GM19452 (cell line): ENCODE results near the gene TMX1.

Source experiments
- ATAC-seq: cut with Tn5 transposase; IDR thresholded peaks from one replicate; pipeline ENCODE4 v1.9.1; 2021; ENCODE audit not compliant: unreplicated experiment

TMX1 gene

DNA sequence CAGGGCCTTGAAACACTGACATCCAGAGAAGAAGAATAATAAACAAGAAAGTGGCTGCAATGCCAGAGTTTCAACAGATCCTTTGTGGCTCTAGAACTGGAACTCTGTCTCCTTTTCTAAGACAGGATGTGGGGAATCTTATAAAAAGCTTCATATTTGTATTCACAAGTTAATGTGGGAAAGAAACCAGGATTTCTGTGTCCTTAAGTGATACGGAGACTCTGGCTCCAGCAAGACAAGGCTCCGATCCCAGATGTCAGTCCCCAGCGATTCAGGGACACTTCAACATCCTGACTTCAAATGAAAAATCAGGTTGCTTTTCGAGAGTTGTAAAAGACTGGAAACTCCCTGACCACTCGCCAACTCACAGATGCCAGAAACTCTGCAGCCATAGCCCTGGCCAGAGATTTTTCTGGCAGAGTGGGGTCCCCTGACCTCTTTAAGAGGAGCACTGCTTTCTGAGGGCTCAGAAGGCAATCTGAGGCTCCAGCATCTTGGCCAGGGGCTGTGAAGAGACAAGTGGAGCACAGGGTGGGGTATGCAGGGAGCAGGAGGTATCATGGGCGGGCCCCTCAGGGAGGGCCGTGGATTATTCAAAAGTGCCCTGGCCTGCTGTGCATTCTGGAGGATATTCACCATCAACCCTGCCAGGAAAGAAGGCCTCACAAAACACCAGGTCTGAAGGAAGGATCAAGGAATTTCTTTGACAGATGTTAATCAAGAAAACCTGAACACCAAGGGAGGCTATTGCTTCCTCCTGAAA lies 53.3 kb downstream of the TMX1 start:
- ATAC-seq, result no peak

DNA sequence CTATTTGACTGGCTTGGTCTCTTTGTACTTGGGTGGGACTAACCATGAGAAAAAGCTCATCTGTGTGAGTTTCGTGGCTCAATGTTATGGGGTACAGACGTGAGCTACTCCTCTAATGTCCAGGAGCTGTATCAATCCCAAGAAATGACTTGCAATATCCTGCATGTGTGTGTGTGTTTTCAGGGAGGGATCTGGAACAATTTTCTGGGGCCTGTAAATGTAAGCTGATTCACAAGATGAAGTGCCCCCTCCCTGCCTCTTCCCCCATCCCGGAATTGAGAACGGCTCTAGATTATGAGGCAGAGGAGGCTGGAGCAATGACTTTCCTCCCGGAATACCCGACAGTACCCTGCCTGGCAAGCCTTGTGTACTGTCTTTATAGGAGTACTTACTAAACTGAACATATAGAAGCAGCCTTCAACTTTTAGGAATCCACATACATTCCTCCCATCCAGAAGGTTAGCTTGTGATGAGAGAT lies 53.9 kb downstream of the TMX1 start:
- ATAC-seq, result no peak

DNA sequence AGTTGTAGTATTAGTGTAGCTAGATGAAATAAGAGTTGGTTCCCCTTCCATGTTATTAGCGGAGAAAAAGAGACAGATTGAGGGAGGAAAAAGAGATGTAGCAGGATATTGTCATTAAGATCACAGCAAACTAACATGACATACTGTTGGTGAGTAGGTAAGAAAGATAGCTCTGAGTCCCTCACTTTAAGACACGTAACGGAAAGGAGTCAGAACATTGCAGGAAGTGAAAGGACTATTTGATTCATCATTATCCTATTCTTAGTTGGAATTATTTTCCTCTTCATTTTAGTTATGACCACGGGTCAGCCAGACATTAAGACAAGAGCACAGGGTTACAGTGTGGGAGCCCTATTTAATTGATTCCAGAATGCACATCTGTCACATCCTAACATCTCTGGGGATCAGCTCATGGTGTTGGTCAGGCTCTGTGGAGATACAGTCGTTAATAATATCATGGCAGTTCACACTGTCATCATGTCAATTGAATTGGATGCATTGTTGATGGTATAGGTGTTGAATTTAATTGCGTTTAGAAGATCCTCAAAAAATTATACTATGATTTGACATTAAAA lies 55.0 kb downstream of the TMX1 start:
- no peak for ATAC-seq

DNA sequence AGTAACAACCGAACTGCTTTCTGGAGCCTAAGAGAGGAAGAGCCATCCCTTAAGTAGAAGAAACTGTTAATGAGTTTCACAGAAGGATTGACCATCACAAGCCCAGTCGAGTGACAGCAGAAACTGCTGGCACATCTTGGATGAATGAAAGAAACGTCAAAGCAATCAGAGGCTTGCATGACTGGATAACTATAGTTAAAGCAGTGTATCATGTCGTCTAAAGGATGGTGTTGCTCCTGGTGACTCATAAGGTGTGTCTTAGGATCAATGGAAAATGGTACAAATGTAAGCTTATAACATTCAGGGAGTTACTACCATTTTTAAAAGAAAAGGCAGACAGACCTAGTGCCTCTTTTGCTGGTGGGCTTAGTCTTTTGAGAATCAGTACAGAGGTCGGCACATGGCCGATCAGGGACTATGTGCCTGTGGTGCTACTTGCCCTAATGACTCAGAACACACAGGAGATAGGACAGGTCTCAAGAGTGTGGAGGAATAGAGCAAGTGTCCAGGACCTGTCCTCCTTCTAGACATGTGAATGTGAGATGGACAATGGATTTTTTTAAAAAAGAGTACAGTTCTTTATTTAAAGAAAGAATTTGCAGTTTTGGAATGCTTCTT lies 55.7 kb downstream of the TMX1 start:
- ATAC-seq, result no peak

DNA sequence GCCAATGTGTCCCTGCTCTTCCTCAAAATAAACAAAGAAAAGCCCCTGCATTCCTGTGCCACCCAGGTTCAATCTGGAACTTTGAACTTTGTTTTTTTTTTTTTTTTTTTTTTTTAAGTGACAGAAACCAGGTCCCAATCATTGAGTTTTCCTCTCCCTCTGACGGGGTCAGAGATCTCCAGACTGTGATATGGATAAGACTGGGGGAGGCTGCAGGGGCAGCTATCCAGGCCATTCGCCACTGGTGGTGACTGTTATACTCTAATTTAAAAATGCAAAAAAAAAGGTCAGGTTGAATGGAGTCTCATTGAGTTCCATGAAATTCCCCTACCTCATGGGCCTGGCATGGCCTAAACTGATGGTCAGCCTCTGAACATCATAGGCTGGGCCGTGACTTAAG lies 57.0 kb downstream of the TMX1 start:
- no peak for ATAC-seq

DNA sequence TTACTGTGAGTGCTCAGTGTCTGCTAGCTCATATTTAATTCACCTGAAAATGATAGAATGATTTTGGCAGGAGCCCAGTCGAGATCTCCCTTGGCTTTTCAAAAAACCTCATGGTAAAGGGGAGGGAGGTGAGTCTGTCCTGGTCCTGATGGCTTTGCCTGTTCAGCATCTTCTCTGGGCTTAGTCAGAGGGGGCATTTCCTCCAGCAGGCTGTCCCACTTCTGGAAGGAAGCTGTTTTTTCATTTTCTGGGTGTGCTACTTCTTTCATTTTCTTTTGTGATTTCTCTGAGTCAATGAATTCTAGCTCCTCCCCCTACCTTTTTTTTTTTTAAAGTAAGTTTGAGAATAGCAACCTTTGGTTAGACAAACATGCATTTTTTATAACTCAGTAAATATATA lies 58.8 kb downstream of the TMX1 start:
- ATAC-seq, result no peak

DNA sequence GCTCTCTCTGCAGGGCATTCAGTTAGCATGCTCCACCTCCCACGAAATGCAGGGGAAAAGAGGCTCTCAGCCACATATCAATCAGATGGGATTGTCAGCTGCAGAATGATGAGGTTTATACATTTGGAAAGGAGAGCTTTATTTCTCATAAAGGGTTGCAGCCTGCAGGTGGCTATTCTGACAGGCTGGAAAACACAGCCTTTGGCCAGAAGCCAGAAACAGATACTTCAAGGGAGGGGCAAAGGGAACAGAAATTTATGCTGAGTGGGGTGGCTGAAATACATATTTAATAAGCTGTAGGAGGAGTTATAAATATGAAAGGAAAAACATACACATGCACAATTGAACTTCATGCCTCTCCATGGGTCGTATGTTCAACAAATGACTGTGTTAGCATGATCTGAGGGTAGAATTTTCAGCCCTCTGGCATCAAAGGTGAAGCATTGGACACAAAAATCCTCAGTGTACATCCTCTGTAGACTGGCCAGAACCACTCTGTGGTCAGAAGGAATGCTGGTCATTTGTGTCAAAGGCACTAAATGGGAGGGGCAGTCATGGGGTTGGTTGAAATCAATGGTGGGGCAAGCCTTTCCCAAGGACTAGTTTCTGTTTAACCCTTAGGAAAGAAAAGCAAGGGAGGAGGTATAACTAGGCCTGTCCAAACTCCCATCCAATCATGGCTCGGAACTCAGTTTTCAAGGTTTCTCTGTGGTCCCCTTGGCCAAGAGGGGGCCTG lies 62.4 kb downstream of the TMX1 start:
- ATAC-seq, result no peak

DNA sequence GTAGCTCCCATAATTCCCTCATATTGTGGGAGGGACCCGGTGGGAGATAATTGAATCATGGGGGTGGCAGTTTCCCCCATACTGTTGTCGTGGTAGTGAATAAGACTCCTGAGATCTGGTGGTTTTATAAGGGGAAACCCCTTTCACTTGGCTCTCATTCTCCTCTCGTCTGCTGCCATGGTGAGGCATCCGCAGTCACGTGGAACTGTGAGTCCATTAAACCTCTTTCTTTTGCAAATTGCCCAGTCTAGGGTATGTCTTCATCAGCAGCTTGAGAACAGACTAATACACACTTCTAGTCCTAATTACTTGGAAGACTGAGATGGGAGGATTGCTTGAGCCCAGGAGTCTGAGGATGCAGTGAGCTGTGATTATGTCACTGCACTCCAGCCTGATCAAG lies 64.4 kb downstream of the TMX1 start:
- no peak for ATAC-seq

DNA sequence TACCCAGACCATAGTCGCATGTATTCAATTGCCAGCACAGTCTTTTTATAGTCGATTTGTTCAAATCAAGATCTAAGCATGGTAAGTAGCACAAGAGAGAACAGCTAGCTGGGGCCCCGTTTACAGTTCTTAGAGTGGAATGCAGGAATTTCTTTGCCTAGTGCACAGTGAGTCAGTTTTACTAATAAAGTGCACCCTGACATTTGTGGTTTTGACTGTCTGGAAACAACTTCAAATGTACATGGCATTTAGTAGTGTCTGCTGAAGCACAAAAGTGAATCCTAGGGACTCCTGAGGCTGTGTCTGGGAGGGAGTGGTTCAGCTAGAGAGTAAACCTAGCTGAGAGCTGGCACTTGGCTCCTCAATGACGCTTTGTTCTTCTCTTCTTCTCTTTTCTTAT lies 64.9 kb downstream of the TMX1 start:
- no peak for ATAC-seq

DNA sequence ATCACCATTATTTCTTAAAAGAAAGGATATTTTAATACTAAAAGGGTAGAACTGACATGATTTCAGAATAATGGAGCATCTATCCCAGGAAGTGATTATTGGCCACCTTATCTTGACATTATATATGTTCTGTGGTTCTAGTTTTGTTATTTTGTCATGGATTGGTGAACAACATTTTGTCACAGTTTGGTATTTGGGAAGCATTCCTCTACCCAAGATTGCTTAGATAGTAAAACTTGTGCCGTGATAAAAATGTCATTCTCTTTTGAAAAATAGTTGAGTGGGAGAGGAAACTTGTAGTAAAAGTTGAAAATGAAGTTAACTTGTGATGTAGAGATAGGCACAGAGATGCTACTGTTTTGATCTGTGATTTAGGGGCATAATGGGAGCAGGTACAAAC lies 65.7 kb downstream of the TMX1 start:
- ATAC-seq, result no peak
